PFSK-1 (cell line): ENCODE measurements around the gene PEMT.

ENCODE experiments used
- FOXP2 ChIP-seq: optimal IDR thresholded peaks from 2 replicates; pipeline ENCODE3; 2011; ENCODE audit warnings: borderline replicate concordance, control low read depth, inconsistent platforms; ENCODE audit not compliant: insufficient read depth; ENCODE audit errors: extremely low read length, extremely low read depth
- SIN3A ChIP-seq: IDR thresholded peaks from 2 replicates; pipeline ENCODE4 v1.6.1; 2012; ENCODE audit warnings: mild to moderate bottlenecking, low read length, moderate library complexity, borderline replicate concordance; ENCODE audit not compliant: insufficient read depth
- TAF1 ChIP-seq: IDR thresholded peaks from 2 replicates; pipeline ENCODE4 v1.6.1; 2012; ENCODE audit warnings: low read length, control low read depth, borderline replicate concordance; ENCODE audit not compliant: insufficient read depth
- TF ChIP-seq, protein P1 (sequence below), 2 experiments: IDR thresholded peaks; 2 replicates each; pipeline versions ENCODE4 v1.6.1 to v1.8.0; 2011 to 2012; ENCODE audit warnings: low read depth in 2 of 2, low read length in 2 of 2, control low read depth in 1 of 2, inconsistent platforms in 1 of 2, mild to moderate bottlenecking in 1 of 2, moderate library complexity in 1 of 2; ENCODE audit not compliant: insufficient read depth in 1 of 2

DNA sequence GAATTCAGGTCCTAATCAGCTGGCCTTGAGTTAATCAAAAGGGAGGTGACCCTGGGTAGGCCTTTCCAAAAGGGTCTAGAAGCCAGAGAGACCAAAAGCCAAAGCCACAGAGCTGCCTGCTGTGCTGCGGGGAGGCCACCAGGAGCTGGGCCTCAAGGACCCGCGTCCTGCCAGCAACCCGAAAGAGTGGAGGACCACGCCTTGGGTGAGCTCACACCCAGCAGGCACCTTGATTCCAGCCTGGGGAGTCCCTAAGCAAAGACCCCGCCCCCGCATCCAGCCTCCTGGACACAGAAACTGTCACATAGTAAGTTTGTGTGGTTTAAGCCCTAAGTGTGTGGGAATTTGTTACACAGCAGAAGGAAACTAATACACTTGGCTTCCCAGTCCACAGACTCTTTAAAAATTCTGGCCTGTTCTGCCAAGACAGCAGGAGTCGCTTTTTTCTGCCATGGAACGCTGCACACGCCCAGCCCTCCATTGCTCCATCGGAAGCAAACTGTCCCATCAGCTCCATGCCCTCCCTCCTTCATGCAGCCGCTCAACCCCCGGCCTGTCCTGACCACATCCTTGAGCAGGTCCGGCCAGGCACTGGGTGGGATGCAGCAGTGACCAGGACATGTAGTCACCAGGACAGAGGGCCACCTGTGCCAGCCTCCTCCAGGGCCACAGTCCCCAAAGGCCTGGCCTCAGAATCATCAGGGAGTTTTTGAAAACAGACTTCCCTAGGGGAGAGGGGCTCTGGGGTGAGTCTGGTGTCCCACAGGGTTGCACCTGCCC lies 74.4 kb downstream of the PEMT start:
- no peak for TF ChIP-seq FOXP2
- TF ChIP-seq SIN3A: no peak
- TF ChIP-seq, protein P1, sequence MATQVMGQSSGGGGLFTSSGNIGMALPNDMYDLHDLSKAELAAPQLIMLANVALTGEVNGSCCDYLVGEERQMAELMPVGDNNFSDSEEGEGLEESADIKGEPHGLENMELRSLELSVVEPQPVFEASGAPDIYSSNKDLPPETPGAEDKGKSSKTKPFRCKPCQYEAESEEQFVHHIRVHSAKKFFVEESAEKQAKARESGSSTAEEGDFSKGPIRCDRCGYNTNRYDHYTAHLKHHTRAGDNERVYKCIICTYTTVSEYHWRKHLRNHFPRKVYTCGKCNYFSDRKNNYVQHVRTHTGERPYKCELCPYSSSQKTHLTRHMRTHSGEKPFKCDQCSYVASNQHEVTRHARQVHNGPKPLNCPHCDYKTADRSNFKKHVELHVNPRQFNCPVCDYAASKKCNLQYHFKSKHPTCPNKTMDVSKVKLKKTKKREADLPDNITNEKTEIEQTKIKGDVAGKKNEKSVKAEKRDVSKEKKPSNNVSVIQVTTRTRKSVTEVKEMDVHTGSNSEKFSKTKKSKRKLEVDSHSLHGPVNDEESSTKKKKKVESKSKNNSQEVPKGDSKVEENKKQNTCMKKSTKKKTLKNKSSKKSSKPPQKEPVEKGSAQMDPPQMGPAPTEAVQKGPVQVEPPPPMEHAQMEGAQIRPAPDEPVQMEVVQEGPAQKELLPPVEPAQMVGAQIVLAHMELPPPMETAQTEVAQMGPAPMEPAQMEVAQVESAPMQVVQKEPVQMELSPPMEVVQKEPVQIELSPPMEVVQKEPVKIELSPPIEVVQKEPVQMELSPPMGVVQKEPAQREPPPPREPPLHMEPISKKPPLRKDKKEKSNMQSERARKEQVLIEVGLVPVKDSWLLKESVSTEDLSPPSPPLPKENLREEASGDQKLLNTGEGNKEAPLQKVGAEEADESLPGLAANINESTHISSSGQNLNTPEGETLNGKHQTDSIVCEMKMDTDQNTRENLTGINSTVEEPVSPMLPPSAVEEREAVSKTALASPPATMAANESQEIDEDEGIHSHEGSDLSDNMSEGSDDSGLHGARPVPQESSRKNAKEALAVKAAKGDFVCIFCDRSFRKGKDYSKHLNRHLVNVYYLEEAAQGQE (IDR thresholded peaks at IDR 0.05; ENCODE audit: insufficient read depth in 1 of 2, low read depth in 2 of 2, low read length in 2 of 2): no peak
- no peak for TF ChIP-seq TAF1
